Fibroblast of mammary gland (primary cell): ENCODE measurements around the gene RPRD1A.
A peak's percentile ranks its signal among the peaks of the same experiment; 100 is the strongest.

Experiments used
- DNase-seq: peaks from one replicate; pipeline ENCODE4 v3.0.0-alpha.2; 2010; ENCODE audit warnings: low read depth
- H3K4me3 ChIP-seq: 2 replicates; pipeline ENCODE4 v1.5.1; 2011; ENCODE audit warnings: low read depth, mild to moderate bottlenecking, low read length, moderate library complexity; ENCODE audit not compliant: control insufficient read depth
- CTCF ChIP-seq: conservative IDR thresholded peaks from 2 replicates; pipeline ENCODE4 v1.5.1; 2011; ENCODE audit warnings: low read depth, low read length, inconsistent platforms; ENCODE audit not compliant: control insufficient read depth, insufficient read depth

Gene RPRD1A

GRCh38 chr18:36017232-36017631 lies 50.1 kb downstream of the RPRD1A start:
- no peak for TF ChIP-seq CTCF
- H3K4me3 ChIP-seq = no peak overlapping the region
- no peak for DNase-seq

- no peak for TF ChIP-seq CTCF
- H3K4me3 ChIP-seq = no peak overlapping the region
- no peak for DNase-seq
These were observed 51.7 kb downstream of the RPRD1A start for GRCh38 chr18:36015629-36016028.

- peak; percentile 27 for DNase-seq
- TF ChIP-seq CTCF = no peak
These were observed 54.5 kb downstream of the RPRD1A start for GRCh38 chr18:36012891-36013290.

GRCh38 chr18:36009214-36009613 lies 58.1 kb downstream of the RPRD1A start:
- H3K4me3 ChIP-seq = no peak overlapping the region
- no peak for DNase-seq
- no peak for TF ChIP-seq CTCF

More at GRCh38 chr18:36012891-36013290, 54.5 kb downstream of the RPRD1A start:
- no peak overlapping the region for H3K4me3 ChIP-seq

GRCh38 chr18:36006997-36007396 lies 60.4 kb downstream of the RPRD1A start:
- no peak for TF ChIP-seq CTCF
- DNase-seq = no peak
- H3K4me3 ChIP-seq = no peak overlapping the region

GRCh38 chr18:35999925-36000324 lies 67.4 kb downstream of the RPRD1A start:
- no peak for TF ChIP-seq CTCF
- peak; percentile 27 for DNase-seq
- no peak overlapping the region for H3K4me3 ChIP-seq

GRCh38 chr18:35998967-35999366 lies 68.4 kb downstream of the RPRD1A start:
- peak; percentile 25 for DNase-seq
- H3K4me3 ChIP-seq = no peak overlapping the region
- peak; percentile 44 for TF ChIP-seq CTCF
